HepG2 (cell line): Measurements from ENCODE around the gene CDRT4. TPM values are rescaled to one million over a fixed set of nuclear protein-coding genes. Genes with fewer than 3 reads are reported as not detected.

ENCODE experiments used
- ATAC-seq: fragments of 200-7000 bp; cut with Tn5 transposase; 3 replicates; pipeline ENCODE4 v1.9.1; 2020; ENCODE audit warnings: mild to moderate bottlenecking, moderate library complexity
- BruUV-seq: library from RNA; stranded (reverse); fragments of 400-500 nt; replicated peaks from 2 replicates; lab custom pipeline; 2021; lab: Mats Ljungman, UMichigan
- CTCF ChIA-PET: fragments of 300-600 bp; formaldehyde crosslinking; extraction: SDS; loops from one replicate; lab custom pipeline; 2021; ENCODE audit warnings: low total read pairs, inconsistent platforms, low intra/inter-chr PET ratio; lab: Yijun Ruan, JAX
- POLR2A ChIA-PET: fragments of 350-600 bp; sonication (Branson Sonifier 250); formaldehyde crosslinking; loops from one replicate; lab custom pipeline; 2020; ENCODE audit warnings: antibody characterized with exemption, inconsistent platforms; lab: Yijun Ruan, JAX
- DNase-seq: peaks from one replicate; pipeline ENCODE4 v3.0.0-alpha.2; 2015; ENCODE audit warnings: low spot score
- FAIRE-seq: peaks from 3 replicates; lab custom pipeline; 2011; peaks lifted over from hg19 to GRCh38; lab: Jason Lieb, UNC
- H2AFZ ChIP-seq: one replicate; pipeline ENCODE4 v1.6.1; 2011; ENCODE audit warnings: low read length, inconsistent platforms
- H3K27ac ChIP-seq: fragments of 300-600 bp; 3 replicates; pipeline ENCODE4 v1.8.0; 2011; ENCODE audit warnings: mixed run types, mild to moderate bottlenecking, mixed read lengths, low read length, inconsistent platforms; ENCODE audit not compliant: insufficient read depth; ENCODE audit errors: extremely low read length
- H3K27me3 ChIP-seq, 2 experiments: fragments of 200-600 bp in 1 of 2; 2 replicates in 1 of 2; 3 replicates in 1 of 2; pipeline versions ENCODE4 v1.6.0 to v1.8.0; 2011; ENCODE audit warnings: low read length in 2 of 2, mild to moderate bottlenecking in 2 of 2, moderate library complexity in 2 of 2, inconsistent platforms in 1 of 2; ENCODE audit not compliant: insufficient read depth in 2 of 2, control insufficient read depth in 1 of 2
- H3K36me3 ChIP-seq, 2 experiments: fragments of 200-600 bp in 1 of 2; replicated peaks in 1 of 2; 2 replicates in 1 of 2; 3 replicates in 1 of 2; pipeline versions ENCODE4 v1.5.1 to v1.8.0; 2011; ENCODE audit warnings: low read length in 2 of 2, inconsistent platforms in 1 of 2; ENCODE audit not compliant: insufficient read depth in 2 of 2, control insufficient read depth in 1 of 2
- H3K4me1 ChIP-seq: 2 replicates; pipeline ENCODE4 v1.5.1; 2012; ENCODE audit warnings: low read length, inconsistent platforms; ENCODE audit not compliant: insufficient read depth
- H3K4me2 ChIP-seq: 2 replicates; pipeline ENCODE4 v1.6.0; 2011; ENCODE audit warnings: low read depth, low read length, inconsistent platforms
- H3K4me3 ChIP-seq, 3 experiments: fragments of 200-600 bp in 1 of 3; sonication (generic), shearing (Covaris generic) in 1 of 3; replicated peaks in 1 of 3; 2 replicates each; pipeline ENCODE4 v1.5.1; 2011 to 2016; ENCODE audit warnings: low read length in 3 of 3, inconsistent platforms in 2 of 3, low read depth in 2 of 3, mild to moderate bottlenecking in 2 of 3, control low read depth in 1 of 3, mixed read lengths in 1 of 3; ENCODE audit not compliant: insufficient read depth in 1 of 3
- H3K79me2 ChIP-seq: one replicate; pipeline ENCODE4 v1.6.1; 2011; ENCODE audit warnings: low read length, inconsistent platforms; ENCODE audit not compliant: insufficient read depth
- H3K9ac ChIP-seq: 2 replicates; pipeline ENCODE4 v1.6.0; 2011; ENCODE audit warnings: mild to moderate bottlenecking, low read depth, low read length, inconsistent platforms; ENCODE audit not compliant: insufficient read depth
- H3K9me3 ChIP-seq: 2 replicates; pipeline ENCODE4 v1.5.1; 2012; ENCODE audit warnings: mild to moderate bottlenecking, low read length
- H4K20me1 ChIP-seq: 2 replicates; pipeline ENCODE4 v1.6.0; 2011; ENCODE audit warnings: inconsistent platforms, mild to moderate bottlenecking, low read length, moderate library complexity; ENCODE audit not compliant: insufficient read depth
- CBX5 ChIP-seq: sonication (generic); formaldehyde crosslinking; IDR thresholded peaks from 2 replicates; pipeline ENCODE4 v1.4.0; 2020; ENCODE audit warnings: missing genetic modification reagents, borderline replicate concordance
- DDIT3 ChIP-seq: sonication (generic); formaldehyde crosslinking; IDR thresholded peaks from 2 replicates; pipeline ENCODE4 v1.4.0; 2020; ENCODE audit warnings: mild to moderate bottlenecking, missing genetic modification reagents
- HNRNPL ChIP-seq: fragments of 200-400 bp; formaldehyde crosslinking; IDR thresholded peaks from 2 replicates; pipeline ENCODE4 v1.6.1; 2017; ENCODE audit warnings: mild to moderate bottlenecking, low read depth, low read length
- KDM3A ChIP-seq: IDR thresholded peaks from 2 replicates; pipeline ENCODE4 v1.6.1; 2018; ENCODE audit warnings: low read depth, missing compliant biosample characterization
- RBAK ChIP-seq: sonication (generic); formaldehyde crosslinking; IDR thresholded peaks from 2 replicates; pipeline ENCODE4 v1.5.1; 2020; ENCODE audit warnings: mild to moderate bottlenecking, missing genetic modification reagents
- THYN1 ChIP-seq: sonication (generic); formaldehyde crosslinking; IDR thresholded peaks from 2 replicates; pipeline ENCODE4 v1.8.1; 2023; ENCODE audit warnings: low read depth, mild to moderate bottlenecking, moderate library complexity, missing genetic modification reagents, borderline replicate concordance
- ZBTB44 ChIP-seq: sonication (generic); formaldehyde crosslinking; IDR thresholded peaks from 2 replicates; pipeline ENCODE4 v1.4.0; 2020; ENCODE audit warnings: missing genetic modification reagents
- ZFP1 ChIP-seq: IDR thresholded peaks from 2 replicates; pipeline ENCODE4 v1.6.1; 2016
- ZNF335 ChIP-seq: sonication (generic); formaldehyde crosslinking; IDR thresholded peaks from 2 replicates; pipeline ENCODE4 v1.4.0; 2020; ENCODE audit warnings: missing genetic modification reagents
- ZNF629 ChIP-seq: sonication (generic); formaldehyde crosslinking; conservative IDR thresholded peaks from 2 replicates; pipeline ENCODE4 v1.5.0; 2020; ENCODE audit warnings: missing genetic modification reagents
- ZNF747 ChIP-seq: sonication (generic); formaldehyde crosslinking; IDR thresholded peaks from 2 replicates; pipeline ENCODE4 v1.8.1; 2023; ENCODE audit warnings: missing genetic modification reagents, mild to moderate bottlenecking, borderline replicate concordance
- WGBS: methylation state at CpG from one replicate; pipeline ENCODE4 v1.1.6; 2017; ENCODE audit warnings: low lambda C conversion rate; 5-methylcytosine and 5-hydroxymethylcytosine counted together
- in situ Hi-C: cut with HindIII; loops from 2 replicates; pipeline ENCODE4 v1.10.0; 2017; ENCODE audit warnings: low pct_unique_long_range_greater_than_20kb; ENCODE audit not compliant: extremely low pct_ligation_motif_present
- intact Hi-C: fragments of 100-400 bp; cut with micrococcal nuclease; formaldehyde crosslinking; loops from one replicate; pipeline ENCODE4 v1.10.0; 2022; ENCODE audit not compliant: unreplicated experiment
- polyA plus RNA-seq, 8 experiments: library from polyadenylated mRNA; depleted of rRNA in 3 of 8; stranded (reverse) in 7 of 8; unstranded in 1 of 8; fragments of >200 nt; fragmentation: Illumina TruSeq in 4 of 8; extraction: Trizol in 4 of 8; gene quantifications; 2 replicates each; pipeline versions ENCODE4 v1.2.1 to v1.2.3, GENCODE V29; 2011 to 2016; ENCODE audit warnings: low read depth in 4 of 8, missing spikeins in 1 of 8, mixed read lengths in 1 of 8; ENCODE audit not compliant: insufficient read depth in 1 of 8
- total RNA-seq, 5 experiments: library from RNA; depleted of rRNA; stranded (reverse); fragments of >200 nt; fragmentation: Illumina TruSeq; extraction: Trizol; gene quantifications; 2 replicates each; pipeline ENCODE4 v1.2.3, GENCODE V29; 2016; ENCODE audit warnings: low read depth in 1 of 5
- TF ChIP-seq, protein P1 (sequence below): sonication (generic); formaldehyde crosslinking; IDR thresholded peaks from 2 replicates; pipeline ENCODE4 v1.4.0; 2020; ENCODE audit warnings: missing genetic modification reagents
- TF ChIP-seq, protein P2 (sequence below): sonication (generic); formaldehyde crosslinking; IDR thresholded peaks from 2 replicates; pipeline ENCODE4 v1.9.0; 2021; ENCODE audit warnings: missing genetic modification reagents, borderline replicate concordance

The CDRT4 gene
- total and polyA plus RNA-seq, 2 of the 13 experiments (the other 11 are each of a cell fraction or from before 2014, with no cell fraction given), result 5.8 to 12.1 TPM

DNA sequence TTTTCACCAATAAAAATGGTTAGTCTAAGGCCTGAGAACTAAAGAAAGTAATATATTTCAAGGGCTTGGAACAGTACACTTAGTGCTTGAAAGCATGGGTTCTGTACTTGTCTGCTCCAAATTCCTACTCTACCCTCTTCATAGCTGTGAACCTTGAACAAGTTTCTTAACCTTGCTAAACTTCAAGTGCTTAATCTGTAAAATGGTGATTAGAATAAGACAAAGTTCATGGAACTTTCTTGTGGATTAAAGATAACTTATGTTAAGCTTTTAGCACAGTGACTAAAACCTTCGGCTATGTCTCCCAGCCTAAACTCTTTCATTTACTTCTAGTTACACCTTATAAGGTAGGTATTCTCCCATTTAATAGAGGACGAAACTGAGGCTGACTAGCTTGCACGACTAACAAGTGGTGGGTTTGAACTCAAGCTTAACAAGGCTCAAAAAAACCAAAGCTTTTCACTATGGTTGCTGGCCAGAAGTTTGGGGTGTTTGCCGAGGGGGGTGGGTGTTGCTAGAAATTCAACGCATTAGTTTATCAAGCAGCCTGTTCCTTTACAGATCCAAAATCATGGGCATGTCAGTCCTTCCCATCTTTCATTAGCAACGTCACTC, 28.8 kb downstream of the CDRT4 start:
- intact Hi-C loops, result no loop called here
- no peak overlapping the region for H3K4me2 ChIP-seq
- TF ChIP-seq ZNF335 (CRISPR knock-in tag), result no peak
- peak; percentile 51 for TF ChIP-seq ZNF629
- peaks cover 4 to 23% of the 10 kb centered on the region in 2 experiments for H3K36me3 ChIP-seq
- FAIRE-seq (peak; percentile 4), ATAC-seq (no peak), DNase-seq (no peak)
- WGBS, result 89% methylated on average over 6 of the region's 6 CpGs
- H3K79me2 ChIP-seq, result no peaks in the 10 kb centered on the region
- POLR2A ChIA-PET, result no interaction called here
- peaks cover 37% of the 10 kb centered on the region for H3K4me1 ChIP-seq
- no peak overlapping the region for H2AFZ ChIP-seq
- H4K20me1 ChIP-seq, result no peaks in the 10 kb centered on the region; the same call in 1 of the 2 replicates
- no peaks in the 10 kb centered on the region for H3K27me3 ChIP-seq
- no peak overlapping the region for H3K27ac ChIP-seq
- H3K9me3 ChIP-seq, result no peaks in the 10 kb centered on the region
- no peak overlapping the region for H3K9ac ChIP-seq
- no TSS peak for BruUV-seq
- no peak overlapping the region for H3K4me3 ChIP-seq
- CTCF ChIA-PET, result no interaction called here
- in situ Hi-C loops, result no loop called here

GRCh38 chr17:15437303-15437635, 30.2 kb downstream of the CDRT4 start:
- H3K79me2 ChIP-seq, result no peaks in the 10 kb centered on the region
- DNase-seq (no peak), FAIRE-seq (no peak), ATAC-seq (no peak)
- intact Hi-C loops (no loop called here), in situ Hi-C loops (no loop called here)
- no peak overlapping the region for H3K9ac ChIP-seq
- H3K36me3 ChIP-seq, result peaks cover 4 to 18% of the 10 kb centered on the region in 2 experiments
- no TSS peak for BruUV-seq
- no peak overlapping the region for H3K4me2 ChIP-seq
- H3K27ac ChIP-seq, result peak overlapping the region; percentile 31
- H4K20me1 ChIP-seq, result no peaks in the 10 kb centered on the region; the same call in 1 of the 2 replicates
- ChIA-PET CTCF (no interaction called here), POLR2A (no interaction called here)
- no peaks in the 10 kb centered on the region for H3K27me3 ChIP-seq
- H3K4me3 ChIP-seq, result no peak overlapping the region
- peaks cover 50% of the 10 kb centered on the region for H3K4me1 ChIP-seq
- H3K9me3 ChIP-seq, result no peaks in the 10 kb centered on the region
- no peak overlapping the region for H2AFZ ChIP-seq
- TF ChIP-seq DDIT3 (CRISPR knock-in tag), result no peak
- TF ChIP-seq CBX5, result no peak
- no peak for TF ChIP-seq RBAK
- no peak for TF ChIP-seq ZBTB44 (CRISPR knock-in tag)
- TF ChIP-seq KDM3A, result no peak
- TF ChIP-seq HNRNPL, result no peak
- TF ChIP-seq ZNF747 (CRISPR knock-in tag), result no peak
- no peak for TF ChIP-seq THYN1 (CRISPR knock-in tag)
- TF ChIP-seq, protein P1, sequence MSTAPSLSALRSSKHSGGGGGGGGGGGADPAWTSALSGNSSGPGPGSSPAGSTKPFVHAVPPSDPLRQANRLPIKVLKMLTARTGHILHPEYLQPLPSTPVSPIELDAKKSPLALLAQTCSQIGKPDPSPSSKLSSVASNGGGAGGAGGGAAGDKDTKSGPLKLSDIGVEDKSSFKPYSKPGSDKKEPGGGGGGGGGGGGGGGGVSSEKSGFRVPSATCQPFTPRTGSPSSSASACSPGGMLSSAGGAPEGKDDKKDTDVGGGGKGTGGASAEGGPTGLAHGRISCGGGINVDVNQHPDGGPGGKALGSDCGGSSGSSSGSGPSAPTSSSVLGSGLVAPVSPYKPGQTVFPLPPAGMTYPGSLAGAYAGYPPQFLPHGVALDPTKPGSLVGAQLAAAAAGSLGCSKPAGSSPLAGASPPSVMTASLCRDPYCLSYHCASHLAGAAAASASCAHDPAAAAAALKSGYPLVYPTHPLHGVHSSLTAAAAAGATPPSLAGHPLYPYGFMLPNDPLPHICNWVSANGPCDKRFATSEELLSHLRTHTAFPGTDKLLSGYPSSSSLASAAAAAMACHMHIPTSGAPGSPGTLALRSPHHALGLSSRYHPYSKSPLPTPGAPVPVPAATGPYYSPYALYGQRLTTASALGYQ (CRISPR knock-in tag), result no peak
- no peak for TF ChIP-seq ZFP1 (CRISPR knock-in tag)
- TF ChIP-seq, protein P2, sequence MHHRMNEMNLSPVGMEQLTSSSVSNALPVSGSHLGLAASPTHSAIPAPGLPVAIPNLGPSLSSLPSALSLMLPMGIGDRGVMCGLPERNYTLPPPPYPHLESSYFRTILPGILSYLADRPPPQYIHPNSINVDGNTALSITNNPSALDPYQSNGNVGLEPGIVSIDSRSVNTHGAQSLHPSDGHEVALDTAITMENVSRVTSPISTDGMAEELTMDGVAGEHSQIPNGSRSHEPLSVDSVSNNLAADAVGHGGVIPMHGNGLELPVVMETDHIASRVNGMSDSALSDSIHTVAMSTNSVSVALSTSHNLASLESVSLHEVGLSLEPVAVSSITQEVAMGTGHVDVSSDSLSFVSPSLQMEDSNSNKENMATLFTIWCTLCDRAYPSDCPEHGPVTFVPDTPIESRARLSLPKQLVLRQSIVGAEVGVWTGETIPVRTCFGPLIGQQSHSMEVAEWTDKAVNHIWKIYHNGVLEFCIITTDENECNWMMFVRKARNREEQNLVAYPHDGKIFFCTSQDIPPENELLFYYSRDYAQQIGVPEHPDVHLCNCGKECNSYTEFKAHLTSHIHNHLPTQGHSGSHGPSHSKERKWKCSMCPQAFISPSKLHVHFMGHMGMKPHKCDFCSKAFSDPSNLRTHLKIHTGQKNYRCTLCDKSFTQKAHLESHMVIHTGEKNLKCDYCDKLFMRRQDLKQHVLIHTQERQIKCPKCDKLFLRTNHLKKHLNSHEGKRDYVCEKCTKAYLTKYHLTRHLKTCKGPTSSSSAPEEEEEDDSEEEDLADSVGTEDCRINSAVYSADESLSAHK (CRISPR knock-in tag), result no peak
